HG03442 (cell line): ENCODE measurements around the gene STN1.
A peak's percentile ranks its signal among the peaks of the same experiment; 100 is the strongest.

ENCODE experiments used
- ATAC-seq: cut with Tn5 transposase; IDR thresholded peaks from one replicate; pipeline ENCODE4 v1.9.1; 2021; ENCODE audit warnings: mild to moderate bottlenecking, moderate library complexity; ENCODE audit not compliant: unreplicated experiment

STN1 gene

DNA sequence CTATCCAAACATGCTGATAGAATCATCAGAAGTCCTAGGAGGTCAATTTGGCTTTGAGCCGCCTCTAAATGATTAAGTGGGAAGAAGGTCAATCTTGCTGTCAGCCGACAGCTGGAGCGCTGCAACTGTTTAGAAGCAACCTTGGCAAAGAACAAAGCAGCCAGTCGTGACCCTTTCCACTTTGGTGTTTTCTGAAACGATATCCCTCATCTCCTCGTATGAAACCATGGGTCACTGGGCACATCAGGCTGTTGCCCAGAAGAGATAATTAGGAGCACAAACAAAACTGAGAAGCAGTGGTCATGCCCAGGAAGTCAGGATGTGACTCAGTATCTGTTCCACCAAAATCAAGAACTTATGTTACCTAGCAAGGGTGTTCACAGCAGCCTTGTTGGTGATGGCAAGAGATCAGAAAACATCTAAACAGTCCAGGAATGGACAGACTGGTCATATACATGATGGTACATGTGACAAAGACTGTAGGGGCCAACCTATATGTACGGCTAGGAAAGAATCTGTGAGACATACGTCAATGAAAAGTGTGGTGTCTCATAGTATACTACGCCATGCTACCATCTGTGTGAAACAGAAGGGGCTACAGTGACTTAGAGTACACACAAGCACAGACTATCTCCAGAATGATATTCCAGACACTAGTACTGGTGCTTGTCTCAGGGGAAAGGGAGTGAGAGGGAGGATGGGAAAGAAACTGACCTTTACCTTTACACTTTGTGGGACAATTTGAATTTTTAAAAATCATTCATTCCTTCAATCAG is 22.4 kb downstream of the STN1 start:
- no peak for ATAC-seq

DNA sequence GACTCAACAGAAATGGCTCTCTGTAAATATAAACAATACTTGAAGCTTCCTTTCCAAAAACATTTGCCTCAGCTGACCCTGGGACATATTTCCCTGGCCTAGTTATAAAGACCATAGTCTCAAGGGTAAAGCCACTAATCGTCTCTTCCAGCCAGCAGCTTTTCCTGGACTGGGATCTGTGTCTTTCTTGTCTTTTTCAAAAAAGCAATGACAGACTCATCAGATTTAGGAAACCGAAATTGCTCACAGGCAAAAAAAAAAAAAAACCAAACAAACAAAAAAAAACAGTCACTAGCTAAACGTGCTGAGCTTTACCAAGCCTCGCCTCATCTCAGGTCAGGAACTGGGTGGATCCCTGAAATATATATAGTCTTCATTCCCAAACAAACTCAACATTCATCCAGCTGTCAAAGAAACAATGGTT is 23.5 kb downstream of the STN1 start:
- no peak for ATAC-seq

DNA sequence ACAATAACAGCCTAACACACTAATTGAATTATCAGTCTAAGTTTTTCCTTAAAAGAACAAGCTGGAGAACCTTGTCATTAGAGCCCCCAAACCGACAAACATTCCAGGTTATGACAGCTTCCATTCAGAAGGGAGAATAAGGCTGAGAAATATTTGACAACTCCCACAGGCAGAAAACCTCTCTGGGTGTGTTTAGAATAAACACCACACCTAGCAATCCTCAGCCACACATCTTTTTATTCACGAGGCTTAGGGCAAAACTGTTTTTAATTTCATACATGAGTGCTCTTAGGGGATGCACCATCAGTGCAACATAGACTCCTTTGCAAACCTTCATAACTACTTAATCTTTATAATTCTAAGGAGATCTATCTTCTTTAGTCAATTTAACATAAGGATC is 24.2 kb downstream of the STN1 start:
- ATAC-seq, result no peak

DNA sequence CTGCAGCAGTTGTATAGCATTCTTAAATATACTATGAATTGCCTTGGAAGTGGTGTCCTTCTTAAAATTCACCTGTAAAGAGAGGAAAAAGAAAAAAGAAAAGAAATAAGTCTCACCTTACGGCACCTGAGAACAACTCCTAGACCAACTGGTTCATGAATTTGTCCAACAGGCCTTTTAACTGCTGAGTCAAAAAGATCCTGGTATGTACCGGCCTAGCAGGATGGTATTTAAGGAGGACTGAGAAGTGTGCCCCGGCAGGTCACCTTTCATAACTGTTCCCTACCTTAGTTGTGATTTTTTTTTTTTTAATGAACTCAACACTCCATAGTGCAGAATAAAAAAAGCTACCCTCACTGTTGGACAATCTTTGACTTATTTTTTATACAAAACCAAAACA is 25.8 kb downstream of the STN1 start:
- no peak for ATAC-seq

DNA sequence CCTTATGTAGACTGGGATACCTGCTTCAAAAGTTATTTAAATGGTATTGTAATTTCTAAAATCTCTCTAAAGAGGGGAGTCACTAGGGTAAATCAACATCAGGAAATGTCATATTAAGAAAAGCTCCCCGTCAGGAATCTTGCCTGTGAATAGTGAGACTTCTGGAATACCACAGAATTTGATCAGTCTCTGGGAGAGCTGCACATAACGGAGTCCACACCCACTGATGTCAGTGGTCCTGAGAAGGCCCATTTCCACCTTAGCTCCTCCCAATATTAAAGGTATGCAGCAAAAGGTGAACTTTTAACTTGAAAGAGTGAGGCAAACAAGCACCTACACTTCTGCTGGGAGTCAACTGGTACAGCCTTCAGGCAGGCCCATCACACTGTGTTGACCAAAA is 27.3 kb downstream of the STN1 start:
- ATAC-seq, result no peak

DNA sequence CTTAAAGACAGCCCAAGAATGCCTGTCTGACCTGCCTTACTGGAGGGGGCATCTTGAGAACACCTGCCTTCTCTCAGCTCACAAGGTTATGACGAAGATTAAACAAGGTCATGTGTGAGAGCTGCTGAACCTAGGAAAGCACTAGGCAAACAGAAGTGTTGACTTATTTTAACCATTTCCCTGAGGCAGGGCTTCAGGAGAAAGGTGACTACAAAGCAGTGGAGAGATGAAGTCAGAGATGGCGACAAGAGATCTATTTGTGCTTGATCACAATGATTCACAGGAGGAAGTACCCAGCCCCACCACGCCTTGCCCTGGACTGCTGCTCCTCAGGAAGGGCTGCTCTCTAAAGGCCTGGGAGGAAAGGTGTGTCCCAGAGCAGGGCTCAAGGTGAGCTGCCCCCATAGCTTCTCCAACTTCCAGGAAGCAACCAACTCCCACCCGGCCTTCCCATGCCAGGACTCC is 27.8 kb downstream of the STN1 start:
- ATAC-seq, result no peak

DNA sequence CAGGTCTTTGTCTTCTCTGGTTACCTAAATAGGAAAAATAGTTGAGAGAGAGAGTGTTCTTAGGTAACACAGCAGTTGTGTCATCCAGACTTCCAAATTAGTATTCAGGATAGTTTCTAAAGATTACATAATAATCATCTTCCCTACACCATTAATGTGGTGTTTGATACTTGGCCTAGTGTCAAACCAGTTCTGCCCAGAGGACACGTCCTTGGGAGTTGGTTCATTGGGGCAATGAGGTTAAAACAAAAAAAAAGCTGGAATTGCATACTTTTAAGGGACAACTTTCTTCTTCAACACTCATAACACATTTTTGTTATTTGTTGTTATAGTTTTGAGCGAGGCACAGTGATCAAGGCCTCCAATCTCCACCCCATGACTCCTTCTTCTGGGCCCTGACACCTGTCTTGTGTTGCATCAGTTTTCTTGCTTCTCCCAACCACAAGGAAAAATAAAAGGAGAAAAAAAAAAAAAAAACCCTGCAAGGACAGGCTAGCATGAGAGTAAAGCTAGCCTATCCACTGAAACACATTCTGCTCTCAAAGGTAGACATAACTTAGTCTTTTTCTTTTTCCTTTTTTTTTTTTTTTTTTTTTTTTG is 28.8 kb downstream of the STN1 start:
- no peak for ATAC-seq

DNA sequence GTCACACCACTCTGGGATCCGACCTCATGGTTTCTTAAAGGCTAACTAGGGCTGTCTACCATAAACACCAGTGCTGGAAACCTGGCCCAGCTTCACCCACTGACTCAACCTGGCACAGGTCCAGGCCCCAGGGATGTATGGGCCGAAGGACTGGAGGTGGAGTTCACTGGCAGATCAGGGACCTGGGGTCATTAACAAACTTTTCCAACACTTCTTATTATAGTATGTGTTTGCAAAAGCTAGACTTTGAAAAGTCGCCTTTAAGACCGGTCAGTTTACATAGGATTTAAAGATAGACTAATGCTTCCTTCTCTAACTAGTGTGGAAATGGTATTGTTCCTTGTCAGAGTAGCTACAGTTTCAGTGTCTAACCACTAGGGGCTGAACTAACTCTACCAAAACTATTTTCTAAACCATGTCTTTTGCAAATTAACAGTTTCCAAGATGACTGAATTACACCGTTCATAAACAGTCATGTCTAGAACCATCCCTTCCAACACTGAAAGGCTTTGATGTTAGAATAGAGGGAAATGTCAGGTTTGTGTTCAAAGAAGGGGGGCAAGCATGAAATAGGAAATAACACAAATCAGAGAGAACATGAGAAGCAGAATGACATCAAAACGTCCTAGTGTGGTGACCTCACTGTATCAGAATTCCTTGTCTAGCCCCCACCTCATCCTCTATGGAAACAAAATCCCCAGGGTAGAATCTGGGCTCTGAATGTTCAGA is 29.7 kb downstream of the STN1 start:
- peak; percentile 56 for ATAC-seq

DNA sequence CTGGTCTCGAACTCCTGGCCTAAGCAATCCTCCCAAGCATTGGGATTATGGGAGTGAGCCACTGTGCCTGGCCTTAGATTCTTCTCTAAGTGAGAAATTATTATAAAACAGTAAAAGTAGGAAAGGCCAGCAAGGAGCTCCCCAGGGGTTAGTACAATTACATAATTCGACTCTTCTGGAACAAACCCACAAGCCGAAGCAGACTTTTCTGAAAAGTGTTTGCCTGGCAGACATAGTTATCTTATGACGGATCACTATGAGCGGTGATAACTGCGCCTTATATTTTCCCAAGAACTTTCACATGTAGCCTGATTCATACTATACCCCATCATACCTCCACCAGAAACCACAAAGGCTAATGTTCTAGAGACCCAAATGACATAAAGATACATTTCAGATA is 32.4 kb downstream of the STN1 start:
- no peak for ATAC-seq

DNA sequence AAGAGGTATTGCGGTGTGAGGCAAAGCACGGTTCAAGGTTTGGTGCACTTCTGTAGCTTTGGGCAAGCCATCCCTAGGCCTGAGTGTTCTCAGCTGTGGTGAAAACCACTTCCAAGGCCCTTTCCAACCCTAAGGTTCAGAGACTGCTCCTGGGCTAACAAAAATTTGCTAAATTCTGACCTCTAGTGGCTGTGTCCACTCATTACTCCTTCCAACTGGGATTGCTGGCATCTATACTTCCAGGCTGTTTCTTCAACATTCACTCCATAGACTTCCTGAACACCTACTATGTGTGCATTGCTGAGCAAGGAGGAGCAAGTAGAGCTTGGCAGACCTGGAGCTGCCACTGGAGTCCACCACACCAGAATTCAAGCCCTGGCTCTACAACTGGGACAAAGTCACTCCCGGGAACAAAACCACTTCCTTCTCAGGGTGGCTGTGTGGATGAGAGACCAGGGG is 33.3 kb downstream of the STN1 start:
- ATAC-seq, result peak; percentile 43

DNA sequence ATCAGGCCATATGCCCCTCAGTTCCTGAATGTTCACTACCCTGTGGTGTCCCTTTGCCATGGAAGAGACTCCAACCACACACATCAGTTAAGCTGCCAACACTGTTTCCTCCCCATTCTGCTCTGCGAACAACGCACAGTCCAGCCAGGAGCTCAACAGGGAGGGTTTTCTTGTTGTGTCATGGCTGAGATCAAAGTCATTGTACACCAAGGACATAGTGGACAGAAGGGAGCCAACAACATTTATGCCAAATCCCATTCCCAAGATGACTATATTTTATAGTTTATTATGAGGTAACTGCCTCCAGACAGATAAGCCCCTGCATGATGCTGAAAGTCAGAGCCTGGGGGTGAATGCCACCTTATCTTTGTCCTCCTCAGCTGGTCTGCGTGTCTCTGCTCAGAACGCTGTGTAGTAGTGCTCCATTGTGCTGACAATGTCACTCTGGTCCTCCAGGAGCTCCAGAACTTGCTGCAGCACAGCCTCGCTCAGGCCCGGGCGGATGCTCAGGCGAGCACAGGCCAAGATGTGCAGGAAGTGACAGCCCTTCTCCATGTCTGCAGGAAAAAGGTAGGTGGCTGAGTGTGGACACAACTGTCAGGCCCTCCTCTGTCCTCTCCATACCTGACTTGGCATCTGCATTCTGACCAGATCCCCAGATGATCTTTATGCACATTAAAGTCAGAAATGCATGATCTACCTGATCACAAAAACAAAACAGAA is 35.5 kb downstream of the STN1 start:
- no peak for ATAC-seq

DNA sequence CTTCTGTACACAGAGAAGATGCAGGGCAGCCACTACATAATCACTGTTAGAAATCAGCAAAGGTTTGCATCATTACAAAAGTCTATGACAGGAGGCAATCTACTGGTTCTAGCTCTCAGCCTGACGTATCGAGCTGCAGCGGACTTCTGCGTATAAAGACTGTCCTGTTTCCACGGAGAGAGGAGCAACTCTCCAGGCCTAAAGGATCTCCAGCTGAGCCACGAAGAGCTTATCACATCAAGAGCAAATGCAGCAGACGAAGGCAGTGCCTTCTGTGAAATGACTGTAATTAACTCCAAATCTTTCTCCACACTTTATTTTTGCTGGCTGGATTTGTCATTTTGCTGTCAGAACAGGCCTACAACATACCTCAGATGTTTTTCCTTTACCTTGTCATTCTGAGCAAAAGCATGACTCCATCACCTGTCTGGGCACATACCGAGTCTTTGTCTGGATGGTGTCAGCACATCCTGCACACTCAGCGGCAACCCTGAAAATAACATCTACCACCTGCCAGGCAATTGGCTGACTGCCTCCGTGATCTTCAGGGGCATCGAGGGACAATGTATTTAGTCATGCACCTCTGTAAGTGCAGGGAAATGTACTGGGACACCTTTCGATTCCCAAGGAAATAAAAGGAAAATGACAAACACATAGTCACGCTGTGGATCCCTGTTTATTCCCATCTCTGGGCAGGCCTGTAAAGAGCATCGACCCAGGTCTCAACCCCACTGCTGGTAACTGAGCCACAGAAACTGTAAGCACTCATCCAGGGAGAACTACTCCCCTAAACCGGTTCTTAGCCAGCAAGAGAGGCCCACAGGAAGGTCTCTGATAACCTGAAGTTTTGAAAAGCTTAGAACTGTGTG is 36.3 kb downstream of the STN1 start:
- no peak for ATAC-seq

DNA sequence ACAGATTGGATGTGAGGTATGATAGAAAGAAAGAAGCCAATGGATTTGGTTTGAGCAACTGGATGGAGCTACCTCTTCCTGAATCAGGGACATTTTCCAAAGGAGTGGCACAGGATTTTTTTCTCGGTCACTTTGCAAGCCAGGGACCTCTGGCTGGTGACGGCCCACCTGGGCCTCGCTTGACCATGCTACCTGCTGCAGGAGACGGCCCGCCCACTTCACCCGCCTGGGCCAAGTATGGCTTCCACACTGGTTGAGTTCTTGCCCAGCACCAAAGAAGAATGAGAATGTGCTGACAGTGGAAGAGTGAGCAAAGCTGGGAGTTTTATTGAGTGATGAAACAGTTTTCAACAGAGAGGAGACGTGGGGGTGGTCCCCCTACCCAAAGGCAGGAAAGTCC is 38.2 kb downstream of the STN1 start:
- ATAC-seq, result no peak

DNA sequence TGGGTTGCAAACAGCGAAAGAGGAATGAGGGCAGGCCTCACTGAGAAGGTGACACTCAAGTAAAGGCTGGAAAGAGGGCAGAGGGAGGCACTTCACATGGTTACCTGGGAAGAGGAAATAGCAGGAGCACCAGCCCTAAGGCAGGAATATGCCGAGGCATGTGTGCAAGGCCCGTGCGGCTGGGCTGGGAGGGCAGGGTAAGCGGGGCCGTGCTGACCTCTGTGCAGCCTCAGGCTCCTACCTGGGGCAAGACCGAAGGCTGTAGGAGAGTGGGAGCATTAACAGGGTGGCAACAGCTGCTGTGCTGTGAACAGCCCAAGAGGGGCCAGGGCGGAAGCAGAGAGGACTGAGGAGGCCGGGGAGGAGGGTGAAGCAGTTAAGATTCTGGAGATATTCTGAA is 38.6 kb downstream of the STN1 start:
- ATAC-seq, result no peak

DNA sequence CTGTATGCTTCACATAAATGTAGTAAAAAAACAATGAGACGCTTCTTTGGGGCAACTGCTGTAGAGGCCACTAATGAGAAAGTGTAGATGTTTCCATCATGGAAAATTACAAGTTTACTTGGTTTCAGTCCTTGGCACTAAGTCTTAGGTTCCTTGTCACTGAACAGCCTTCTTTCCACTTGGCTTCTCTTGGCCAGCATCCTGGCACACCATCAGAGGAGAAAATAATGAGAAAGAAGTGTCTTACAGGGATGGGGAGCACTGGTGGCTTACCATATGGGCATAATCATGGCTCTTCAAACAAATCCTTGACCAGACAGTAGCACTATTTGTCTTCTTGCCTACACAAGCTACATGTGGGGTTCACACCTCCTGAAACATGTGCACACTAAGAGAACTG is 40.1 kb downstream of the STN1 start:
- ATAC-seq, result no peak

DNA sequence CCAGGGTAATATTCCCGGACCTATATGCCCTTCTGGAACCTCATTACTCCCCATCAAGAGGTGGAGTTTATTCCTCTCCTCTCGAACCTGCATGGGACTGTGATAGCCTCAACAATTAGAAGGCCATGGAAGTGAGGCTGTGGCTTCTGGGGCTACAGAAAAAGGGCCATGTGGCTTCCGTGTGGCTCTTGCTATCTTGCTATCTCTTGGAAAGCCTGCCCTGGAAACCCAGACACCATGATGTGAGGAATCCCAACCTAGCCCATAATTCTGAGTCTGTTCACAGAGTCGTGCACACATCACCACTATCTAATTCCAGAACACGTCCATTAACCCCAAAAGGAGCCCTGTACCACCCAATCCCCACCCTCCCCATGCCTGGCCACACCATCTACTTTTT is 41.8 kb downstream of the STN1 start:
- ATAC-seq, result no peak

DNA sequence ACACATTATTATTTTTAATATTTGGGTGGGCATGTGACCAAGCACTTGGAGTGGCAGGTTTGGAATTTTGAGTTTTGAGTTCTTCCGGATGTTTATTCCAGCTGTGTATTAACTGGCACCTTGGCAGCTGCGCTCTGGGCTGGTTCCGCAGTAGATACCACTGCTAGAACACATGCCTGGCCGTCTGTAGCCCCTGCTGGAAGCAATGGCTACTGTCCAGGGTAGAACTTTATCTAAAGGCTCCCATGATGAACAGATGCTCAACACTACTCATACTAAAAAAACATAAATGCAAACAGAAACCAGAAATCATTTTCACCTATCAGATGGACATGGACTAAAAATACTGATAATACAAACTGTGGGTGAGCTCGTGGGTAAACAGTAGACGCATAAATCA is 43.3 kb downstream of the STN1 start:
- no peak for ATAC-seq

DNA sequence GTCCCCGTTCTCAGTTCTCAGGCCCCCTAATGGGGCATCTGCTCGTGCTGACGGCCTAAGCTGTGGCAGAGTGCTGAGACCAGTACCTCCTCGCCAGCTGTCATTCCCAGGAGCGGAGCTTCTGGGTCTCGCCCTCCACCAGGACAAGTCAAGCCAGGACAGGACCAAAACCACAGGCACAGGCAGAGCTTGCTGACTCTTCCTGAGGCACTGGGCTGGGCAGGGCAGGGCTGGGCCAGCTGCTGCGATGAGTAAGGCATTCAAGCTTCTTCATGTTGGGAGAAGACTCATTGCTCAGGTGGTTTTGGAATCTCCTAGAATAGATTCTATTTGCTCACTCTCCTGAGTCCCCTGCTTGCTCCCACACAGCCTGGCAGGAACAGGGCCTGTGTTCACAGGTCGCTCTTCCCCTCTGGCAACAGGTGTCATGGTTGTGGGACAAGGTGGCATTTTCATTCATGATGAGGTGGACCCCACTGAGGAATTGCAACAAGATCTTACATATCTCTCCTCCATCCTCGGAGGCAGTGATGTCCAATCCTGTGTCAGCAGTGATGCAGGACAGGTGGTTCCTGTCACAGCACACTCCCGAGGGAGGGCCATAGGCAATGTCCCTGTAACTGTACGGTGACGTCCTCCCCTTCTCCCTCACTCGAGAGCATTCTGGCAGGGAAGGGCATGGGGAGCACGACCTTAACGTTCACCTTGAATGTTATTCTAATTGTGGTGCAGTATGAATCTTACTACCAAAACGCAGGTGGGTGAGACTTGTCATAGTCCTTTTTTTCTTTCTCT is 45.6 kb downstream of the STN1 start:
- no peak for ATAC-seq

DNA sequence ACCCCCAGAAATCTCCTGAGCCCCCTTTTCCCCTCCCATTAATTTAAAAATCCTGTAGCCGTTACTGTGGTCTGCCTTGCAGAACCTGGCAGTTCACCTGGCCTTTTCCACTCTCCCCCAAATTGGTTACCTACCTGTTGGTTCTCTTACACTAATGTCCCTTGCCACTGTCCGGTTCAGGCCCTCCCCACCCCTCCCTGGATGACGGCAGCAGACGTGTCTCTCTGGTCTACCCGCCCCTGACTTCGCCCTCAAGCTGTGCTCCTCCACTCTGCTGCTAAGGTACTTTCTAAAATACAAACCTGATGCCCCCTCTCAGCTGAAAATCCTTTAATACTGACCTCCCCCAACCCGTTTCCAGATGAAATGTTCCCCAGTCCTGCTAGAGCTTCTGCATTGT is 47.0 kb downstream of the STN1 start:
- no peak for ATAC-seq

DNA sequence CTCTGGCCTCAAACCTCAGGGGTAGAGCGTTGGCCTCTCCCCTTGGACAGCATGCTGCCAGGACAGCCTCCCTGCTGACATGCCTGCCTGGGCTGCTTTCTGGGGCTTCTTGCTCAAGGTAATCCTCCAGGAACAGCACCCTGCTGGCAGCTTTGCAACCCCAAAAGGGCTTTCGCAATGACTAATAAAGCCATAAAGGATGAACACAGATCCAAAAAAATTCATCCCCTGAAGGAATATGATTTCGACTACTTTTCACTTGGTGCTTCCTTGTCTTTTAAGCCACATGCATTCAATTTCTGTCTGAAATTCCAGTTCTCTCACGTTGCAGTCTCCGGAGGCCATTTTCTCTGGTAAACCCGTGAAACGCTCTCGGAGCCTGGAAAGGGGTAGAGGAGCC is 47.5 kb downstream of the STN1 start:
- ATAC-seq, result no peak
